GM10248 (cell line): ENCODE measurements around the gene TRAK2.
A peak's percentile ranks its signal among the peaks of the same experiment; 100 is the strongest.
"Not testable (repeated sequence)": the region's sequence is repeated elsewhere in the genome, so short reads cannot be mapped to it uniquely, and the experiment has no call there.

Experiments
- CTCF ChIA-PET: fragments of 300-600 bp; sonication (Branson Sonifier 250); formaldehyde crosslinking; extraction: SDS; loops from one replicate; lab custom pipeline; 2021; ENCODE audit warnings: antibody characterized with exemption; lab: Yijun Ruan, JAX
- POLR2A ChIA-PET: fragments of 350-650 bp; sonication (Branson Sonifier 250); formaldehyde crosslinking; extraction: SDS; loops from one replicate; lab custom pipeline; 2020; ENCODE audit warnings: antibody characterized with exemption; lab: Yijun Ruan, JAX
- DNase-seq: peaks from one replicate; pipeline ENCODE4 v3.0.0; 2012; ENCODE audit errors: extremely low spot score
- CTCF ChIP-seq: IDR thresholded peaks from 2 replicates; pipeline ENCODE4 v1.5.1; 2012; ENCODE audit warnings: mild to moderate bottlenecking, low read depth; ENCODE audit errors: extremely low read depth, missing control alignments, control extremely low read depth

The TRAK2 gene

GRCh38 chr2:201451292-201452057 lies at the start of gene TRAK2, which contains the start of gene STRADB:
TSS of gene TRAK2 (minus strand) at chr2:201451458. CDS start at chr2:201420507, 30,951 bp downstream.
TSS of gene STRADB (plus strand) at chr2:201451740. CDS start at chr2:201454841, 3,101 bp downstream.
- ChIA-PET CTCF (interaction anchor here (0.6 to 3.5 kb wide), 7 partner anchors 10 to 344 kb away, joined by 3 to 23 read pairs (median 5); no protein-coding TSS in a partner anchor), POLR2A (interaction anchor here (0.6 to 1.0 kb wide), 4 partner anchors 28 to 236 kb away, joined by 3 to 6 read pairs (median 3); no protein-coding TSS in a partner anchor)
- peak; percentile 17 for TF ChIP-seq CTCF
- peak; percentile 98 for DNase-seq

- DNase-seq = no peak
- ChIA-PET CTCF (no interaction called here), POLR2A (no interaction called here)
- no peak for TF ChIP-seq CTCF
Observed at GRCh38 chr2:201500534-201500933, 49.3 kb upstream of the TRAK2 start.

GRCh38 chr2:201496785-201497184 lies 45.5 kb upstream of the TRAK2 start:
- no peak for DNase-seq
- ChIA-PET POLR2A (no interaction called here), CTCF (interaction anchor here (1.6 kb wide), 1 partner anchor 102 kb away, joined by 3 read pairs; no protein-coding TSS in a partner anchor)
- TF ChIP-seq CTCF = no peak

GRCh38 chr2:201490291-201490690 lies 39.0 kb upstream of the TRAK2 start:
- ChIA-PET POLR2A (no interaction called here), CTCF (no interaction called here)
- no peak for DNase-seq
- TF ChIP-seq CTCF = no peak

GRCh38 chr2:201484805-201485204 lies 33.5 kb upstream of the TRAK2 start:
- POLR2A ChIA-PET = no interaction called here
- DNase-seq = no peak
- CTCF ChIA-PET = interaction anchor here (1.0 kb wide), 1 partner anchor 14 kb away, joined by 3 read pairs; no protein-coding TSS in a partner anchor

GRCh38 chr2:201483758-201484157 lies 32.5 kb upstream of the TRAK2 start:
- DNase-seq, POLR2A ChIA-PET: not testable (repeated sequence)
- CTCF ChIA-PET = interaction anchor here (0.8 kb wide), 1 partner anchor 8 kb away, joined by 3 read pairs; no protein-coding TSS in a partner anchor

More at GRCh38 chr2:201484805-201485204, 33.5 kb upstream of the TRAK2 start:
- TF ChIP-seq CTCF = no peak

- no peak for TF ChIP-seq CTCF
- ChIA-PET POLR2A (no interaction called here), CTCF (interaction anchor here (0.8 kb wide), 1 partner anchor 9 kb away, joined by 3 read pairs; no protein-coding TSS in a partner anchor)
- DNase-seq = no peak
Observed at GRCh38 chr2:201483342-201483741, 32.1 kb upstream of the TRAK2 start.
